Measurements from ENCODE around the gene GNG12.

Gene GNG12

GRCh38 chr1:67743072-67743725 lies 90.1 kb downstream of the GNG12 start:
- H3K4me3 Mint-ChIP-seq = no peak overlapping the region
- no peaks in the 10 kb centered on the region for H3K27me3 Mint-ChIP-seq (ENCODE audit: low read depth)
- no peak for TF ChIP-seq CTCF (IDR thresholded peaks at IDR 0.05; ENCODE audit: unreplicated experiment in 3 of 3)
- peak overlapping the region; percentile 41 to 80 (median 44) for H3K27ac Mint-ChIP-seq
- H3K36me3 Mint-ChIP-seq (ENCODE audit: low read depth) = no peaks in the 10 kb centered on the region
- H3K9me3 Mint-ChIP-seq = no peaks in the 10 kb centered on the region
- peaks cover 66% of the 10 kb centered on the region for H3K4me1 Mint-ChIP-seq

GRCh38 chr1:67741736-67742135 lies 91.5 kb downstream of the GNG12 start:
- H3K4me3 Mint-ChIP-seq = no peak overlapping the region
- H3K27me3 Mint-ChIP-seq (ENCODE audit: low read depth) = no peaks in the 10 kb centered on the region
- H3K27ac Mint-ChIP-seq = peak overlapping the region in 2 of 3 experiments; percentile 30 to 65
- H3K4me1 Mint-ChIP-seq = peaks cover 58% of the 10 kb centered on the region
- TF ChIP-seq CTCF (IDR thresholded peaks at IDR 0.05; ENCODE audit: unreplicated experiment in 3 of 3) = no peak
- no peaks in the 10 kb centered on the region for H3K9me3 Mint-ChIP-seq
- H3K36me3 Mint-ChIP-seq (ENCODE audit: low read depth) = no peaks in the 10 kb centered on the region

GRCh38 chr1:67741121-67741520 lies 92.1 kb downstream of the GNG12 start:
- peaks cover 58% of the 10 kb centered on the region for H3K4me1 Mint-ChIP-seq
- no peak for TF ChIP-seq CTCF (IDR thresholded peaks at IDR 0.05; ENCODE audit: unreplicated experiment in 3 of 3)
- no peaks in the 10 kb centered on the region for H3K36me3 Mint-ChIP-seq (ENCODE audit: low read depth)
- H3K27me3 Mint-ChIP-seq (ENCODE audit: low read depth) = no peaks in the 10 kb centered on the region
- H3K4me3 Mint-ChIP-seq = no peak overlapping the region
- H3K27ac Mint-ChIP-seq = peak overlapping the region; percentile 26 to 67 (median 51)
- H3K9me3 Mint-ChIP-seq = no peaks in the 10 kb centered on the region

GRCh38 chr1:67740543-67740942 lies 92.7 kb downstream of the GNG12 start:
- no peak for TF ChIP-seq CTCF (IDR thresholded peaks at IDR 0.05; ENCODE audit: unreplicated experiment in 3 of 3)
- no peaks in the 10 kb centered on the region for H3K9me3 Mint-ChIP-seq
- no peaks in the 10 kb centered on the region for H3K36me3 Mint-ChIP-seq (ENCODE audit: low read depth)
- peaks cover 59% of the 10 kb centered on the region for H3K4me1 Mint-ChIP-seq
- H3K27ac Mint-ChIP-seq = peak overlapping the region; percentile 26 to 67 (median 51)
- H3K27me3 Mint-ChIP-seq (ENCODE audit: low read depth) = no peaks in the 10 kb centered on the region
- H3K4me3 Mint-ChIP-seq = no peak overlapping the region

GRCh38 chr1:67739361-67739760 lies 93.9 kb downstream of the GNG12 start:
- no peaks in the 10 kb centered on the region for H3K36me3 Mint-ChIP-seq (ENCODE audit: low read depth)
- H3K4me1 Mint-ChIP-seq = peaks cover 60% of the 10 kb centered on the region
- no peaks in the 10 kb centered on the region for H3K27me3 Mint-ChIP-seq (ENCODE audit: low read depth)
- peak overlapping the region; percentile 8 to 63 (median 21) for H3K27ac Mint-ChIP-seq
- no peak for TF ChIP-seq CTCF (IDR thresholded peaks at IDR 0.05; ENCODE audit: unreplicated experiment in 3 of 3)
- no peak overlapping the region for H3K4me3 Mint-ChIP-seq
- no peaks in the 10 kb centered on the region for H3K9me3 Mint-ChIP-seq

- Mint-ChIP-seq H3K36me3 (ENCODE audit: low read depth) (no peaks in the 10 kb centered on the region), H3K27ac (peak overlapping the region in 1 of 3 experiments; percentile 38), H3K9me3 (no peaks in the 10 kb centered on the region), H3K4me3 (no peak overlapping the region), H3K27me3 (ENCODE audit: low read depth) (no peaks in the 10 kb centered on the region), H3K4me1 (peaks cover 62% of the 10 kb centered on the region)
- no peak for TF ChIP-seq CTCF (IDR thresholded peaks at IDR 0.05; ENCODE audit: unreplicated experiment in 3 of 3)
Measured at GRCh38 chr1:67738401-67738800, 94.9 kb downstream of the GNG12 start.

All from nephron (organoid).